ENCODE results near the gene UACA. TPM values are rescaled to one million over a fixed set of nuclear protein-coding genes. Genes with fewer than 3 reads are reported as not detected.

The UACA gene
- polyA plus RNA-seq, 1 of the 3 experiments (the other 2 are of a cell fraction) = 35.9 TPM

- H3K27me3 ChIP-seq (ENCODE audit: insufficient read depth) = no peaks in the 10 kb centered on the region
- ChIA-PET POLR2A (no interaction called here), CTCF (no interaction called here)
- H3K27ac ChIP-seq (ENCODE audit: low read depth in 2 of 2, low read length in 1 of 2) = no peak overlapping the region
- no peak for DNase-seq
- H4K20me1 ChIP-seq (ENCODE audit: insufficient read depth) = peaks cover 53% of the 10 kb centered on the region; the same call in 1 of the 2 replicates
- no peak overlapping the region for H3K4me3 ChIP-seq (ENCODE audit: low read depth in 2 of 2, low read length in 1 of 2)
- no peak overlapping the region for H3K9ac ChIP-seq
- no peak overlapping the region for H3K4me2 ChIP-seq
- peaks cover 0 to 23% of the 10 kb centered on the region in 2 experiments for H3K36me3 ChIP-seq (replicated peaks in 1 of 2; ENCODE audit: control insufficient read depth in 1 of 2, insufficient read depth in 2 of 2, low read length in 1 of 2)
- no peaks in the 10 kb centered on the region for H3K9me2 ChIP-seq
- peaks cover 92% of the 10 kb centered on the region for H3K79me2 ChIP-seq (ENCODE audit: insufficient read depth)
- WGBS (ENCODE audit: low lambda C conversion rate) = 97% methylated on average over 5 of the region's 5 CpGs
- H3K9me3 ChIP-seq = no peaks in the 10 kb centered on the region
- peaks cover 77% of the 10 kb centered on the region for H3F3A ChIP-seq (replicated peaks; ENCODE audit: insufficient read depth)
- H3K4me1 ChIP-seq (ENCODE audit: control insufficient read depth in 1 of 2, insufficient read depth in 2 of 2, low read depth in 1 of 2, low read length in 1 of 2) = peaks cover 0 to 11% of the 10 kb centered on the region in 2 experiments; a peak in 2 of 4 replicates
- H2AFZ ChIP-seq (ENCODE audit: low read depth) = no peak overlapping the region
- no peak for TF ChIP-seq CHD2 (IDR thresholded peaks at IDR 0.05; ENCODE audit: low read length, partially characterized antibody)
- TF ChIP-seq GABPA (IDR thresholded peaks at IDR 0.05; ENCODE audit: low read depth) = no peak
- no peak for TF ChIP-seq RXRA (IDR thresholded peaks at IDR 0.05; ENCODE audit: borderline replicate concordance, low read depth)
- no peak for TF ChIP-seq TAF1 (IDR thresholded peaks at IDR 0.05; ENCODE audit: borderline replicate concordance, low read depth, low read length)
- TF ChIP-seq MEF2A (IDR thresholded peaks at IDR 0.05; ENCODE audit: borderline replicate concordance, low read depth) = no peak
- TF ChIP-seq EZH2phosphoT487 (IDR thresholded peaks at IDR 0.05; ENCODE audit: borderline replicate concordance, low read depth) = no peak
- TF ChIP-seq USF2 (IDR thresholded peaks at IDR 0.05; ENCODE audit: borderline replicate concordance, low read depth, low read length) = no peak
- TF ChIP-seq EP300 (IDR thresholded peaks at IDR 0.05; ENCODE audit: borderline replicate concordance in 1 of 2, low read depth in 1 of 2, low read length in 1 of 2) = no peak
- no peak for TF ChIP-seq NFIC (IDR thresholded peaks at IDR 0.05; ENCODE audit: borderline replicate concordance)
- TF ChIP-seq RFX5 (IDR thresholded peaks at IDR 0.05; ENCODE audit: low read length) = no peak
- no peak for TF ChIP-seq GATA2 (CRISPR knock-in tag; IDR thresholded peaks at IDR 0.05)
- TF ChIP-seq MAX (IDR thresholded peaks at IDR 0.05; ENCODE audit: low read depth) = no peak
- no peak for TF ChIP-seq NRF1 (IDR thresholded peaks at IDR 0.05; ENCODE audit: low read depth, low read length)
- no peak for TF ChIP-seq ELF1 (IDR thresholded peaks at IDR 0.05)
- TF ChIP-seq MXI1 (IDR thresholded peaks at IDR 0.05; ENCODE audit: low read depth, low read length) = no peak
- TF ChIP-seq POLR2AphosphoS5 (IDR thresholded peaks at IDR 0.05; ENCODE audit: low read depth, low read length) = no peak
Measured at GRCh38 chr15:70710714-70711113, 52.6 kb downstream of the UACA start.

- Histone ChIP-seq H3F3A (replicated peaks; ENCODE audit: insufficient read depth) (peaks cover 60% of the 10 kb centered on the region), H3K4me3 (ENCODE audit: low read depth in 2 of 2, low read length in 1 of 2) (no peak overlapping the region), H3K79me2 (ENCODE audit: insufficient read depth) (peaks cover 93% of the 10 kb centered on the region), H2AFZ (ENCODE audit: low read depth) (no peak overlapping the region), H3K36me3 (replicated peaks in 1 of 2; ENCODE audit: control insufficient read depth in 1 of 2, insufficient read depth in 2 of 2, low read length in 1 of 2) (peaks cover 0 to 26% of the 10 kb centered on the region in 2 experiments), H3K9ac (no peak overlapping the region), H3K4me1 (ENCODE audit: control insufficient read depth in 1 of 2, insufficient read depth in 2 of 2, low read depth in 1 of 2, low read length in 1 of 2) (peaks cover under 1 to 16% of the 10 kb centered on the region in 2 experiments; a peak in 3 of 4 replicates), H3K4me2 (no peak overlapping the region), H4K20me1 (ENCODE audit: insufficient read depth) (peaks cover 53% of the 10 kb centered on the region; the same call in 1 of the 2 replicates), H3K27ac (ENCODE audit: low read depth in 2 of 2, low read length in 1 of 2) (no peak overlapping the region), H3K27me3 (ENCODE audit: insufficient read depth) (no peaks in the 10 kb centered on the region), H3K9me3 (no peaks in the 10 kb centered on the region), H3K9me2 (no peaks in the 10 kb centered on the region)
- CTCF ChIA-PET = interaction anchor here (1.4 kb wide), 1 partner anchor 14 kb away, joined by 4 read pairs; no protein-coding TSS in a partner anchor
- TF ChIP-seq SIN3A (IDR thresholded peaks at IDR 0.05; ENCODE audit: borderline replicate concordance, low read depth, low read length) (no peak), USF1 (IDR thresholded peaks at IDR 0.05; ENCODE audit: borderline replicate concordance, low read depth) (no peak), MXI1 (IDR thresholded peaks at IDR 0.05; ENCODE audit: low read depth, low read length) (no peak), CTCF (IDR thresholded peaks at IDR 0.05) (no peak)
- DNase-seq = no peak
- WGBS (ENCODE audit: low lambda C conversion rate) = 79% methylated on average over 3 of the region's 3 CpGs
- POLR2A ChIA-PET = no interaction called here
Measured at GRCh38 chr15:70708839-70709238, 54.5 kb downstream of the UACA start.

Measured in SK-N-SH (cell line).